ENCODE measurements around the gene DDX25.
"Not testable (repeated sequence)": the region's sequence is repeated elsewhere in the genome, so short reads cannot be mapped to it uniquely, and the experiment has no call there.

The DDX25 gene

DNA sequence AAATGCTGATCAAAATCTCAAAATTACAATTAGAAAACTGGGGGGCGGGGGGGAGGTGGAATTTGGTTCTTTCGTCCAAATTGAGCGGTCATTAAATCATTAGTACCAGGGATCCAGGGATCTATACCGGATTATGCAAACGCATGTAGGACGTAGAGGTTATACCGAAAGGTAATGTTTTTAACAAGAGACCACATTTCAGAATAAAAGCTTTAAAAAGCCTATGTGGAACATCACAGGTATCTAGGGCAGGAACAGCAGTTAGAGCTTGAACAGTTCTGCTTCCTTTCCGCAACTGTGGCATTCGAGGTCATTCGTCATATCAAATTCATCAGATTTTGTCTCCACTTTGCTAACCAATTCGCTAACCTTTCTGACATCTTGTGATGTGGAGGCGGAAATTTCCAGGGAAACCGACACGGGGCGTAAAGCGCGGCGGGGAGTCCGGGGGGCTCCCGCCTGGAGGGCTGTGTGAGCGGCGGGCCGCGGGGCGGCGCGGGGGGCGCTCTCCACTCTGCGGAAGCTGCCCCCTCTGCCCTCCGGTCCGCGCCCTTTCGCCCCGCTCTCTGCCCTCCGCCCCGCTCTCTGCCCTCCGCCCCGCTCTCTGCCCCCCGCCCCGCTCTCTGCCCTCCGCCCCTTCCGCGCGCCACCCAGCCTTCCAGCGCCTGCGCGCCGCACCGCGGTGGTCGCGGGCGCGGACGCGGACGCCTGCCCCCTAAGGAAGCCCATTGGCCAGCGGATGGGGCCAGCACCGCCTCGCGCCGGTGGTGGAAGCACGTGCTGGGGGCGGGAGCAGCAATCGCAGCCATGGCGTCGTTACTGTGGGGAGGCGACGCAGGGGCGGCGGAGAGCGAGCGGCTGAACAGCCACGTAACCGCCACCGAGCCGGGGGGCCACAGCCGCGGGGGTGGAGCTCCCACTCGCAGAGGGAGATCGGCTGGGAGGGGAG lies at the start of gene DDX25:
DDX25 (plus strand) TSS at position 798 of the 949 bp plus-strand sequence; CDS start at position 808, 10 bp downstream.
- DNase-seq (ENCODE audit: low read depth, low spot score), result peak; percentile 33

DNA sequence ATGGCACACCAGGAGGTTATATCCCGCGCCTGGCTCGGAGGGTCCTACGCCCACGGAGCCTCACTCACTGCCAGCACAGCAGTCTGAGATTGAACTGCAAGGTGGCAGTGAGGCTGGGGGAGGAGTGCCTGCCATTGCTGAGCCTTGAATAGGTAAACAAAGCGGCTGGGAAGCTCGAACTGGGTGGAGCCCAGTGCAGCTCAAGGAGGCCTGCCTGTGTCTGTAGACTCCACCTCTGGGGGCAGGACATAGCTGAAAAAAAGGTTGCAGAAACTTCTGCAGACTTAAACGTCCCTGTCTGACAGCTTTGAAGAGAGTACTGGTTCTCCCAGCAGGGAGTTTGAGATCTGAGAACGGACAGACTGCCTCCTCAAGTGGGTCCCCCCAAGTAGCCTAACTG lies 46.6 kb upstream of the DDX25 start:
- not testable (repeated sequence) for DNase-seq (ENCODE audit: low read depth, low spot score)

DNA sequence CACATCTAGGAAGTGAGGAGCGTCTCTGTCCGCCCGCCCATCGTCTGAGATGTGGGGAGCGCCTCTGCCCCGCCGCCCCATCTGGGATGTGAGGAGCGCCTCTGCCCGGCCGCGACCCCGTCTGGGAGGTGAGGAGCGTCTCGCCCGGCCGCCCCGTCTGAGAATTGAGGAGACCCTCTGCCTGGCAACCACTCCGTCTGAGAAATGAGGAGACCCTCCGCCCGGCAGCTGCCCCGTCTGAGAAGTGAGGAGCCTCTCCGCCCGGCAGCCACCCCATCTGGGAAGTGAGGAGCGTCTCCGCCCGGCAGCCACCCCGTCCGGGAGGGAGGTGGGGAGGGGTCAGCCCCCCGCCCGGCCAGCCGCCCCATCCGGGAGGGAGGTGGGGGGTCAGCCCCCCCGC lies 41.5 kb upstream of the DDX25 start:
- not testable (repeated sequence) for DNase-seq (ENCODE audit: low read depth, low spot score)

DNA sequence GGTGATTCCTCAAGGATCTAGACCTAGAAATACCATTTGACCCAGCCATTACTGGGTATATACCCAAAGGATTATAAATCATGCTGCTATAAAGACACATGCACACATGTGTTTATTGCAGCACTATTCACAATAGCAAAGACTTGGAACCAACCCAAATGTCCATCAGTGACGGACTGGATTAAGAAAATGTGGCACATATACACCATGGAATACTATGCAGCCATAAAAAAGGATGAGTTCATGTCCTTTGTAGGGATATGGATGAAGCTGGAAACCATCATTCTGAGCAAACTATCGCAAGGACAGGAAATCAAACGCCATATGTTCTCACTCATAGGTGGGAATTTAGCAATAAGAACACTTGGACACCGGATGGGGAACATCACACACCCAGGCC lies 39.0 kb upstream of the DDX25 start:
- not testable (repeated sequence) for DNase-seq (ENCODE audit: low read depth, low spot score)

DNA sequence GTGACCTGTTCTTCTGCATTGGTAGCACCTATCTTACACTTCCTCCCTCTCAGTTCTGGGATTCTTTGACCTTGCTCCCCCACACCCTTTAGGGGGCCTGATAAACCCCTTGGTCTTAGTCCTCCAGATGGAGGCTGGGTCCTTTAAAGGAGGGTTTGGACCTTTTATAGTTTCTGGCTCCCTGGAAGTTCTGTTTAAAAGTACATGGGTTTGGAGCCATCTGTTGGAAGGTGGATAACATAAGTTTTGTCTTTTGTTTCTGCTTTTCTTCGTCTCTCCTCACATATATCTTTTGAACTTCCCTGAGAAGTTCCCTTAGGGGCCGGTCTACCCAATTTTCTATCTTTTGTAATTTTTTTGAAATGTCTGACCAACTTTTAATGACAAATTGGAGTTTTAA lies 34.8 kb upstream of the DDX25 start:
- peak; percentile 5 for DNase-seq (ENCODE audit: low read depth, low spot score)

DNA sequence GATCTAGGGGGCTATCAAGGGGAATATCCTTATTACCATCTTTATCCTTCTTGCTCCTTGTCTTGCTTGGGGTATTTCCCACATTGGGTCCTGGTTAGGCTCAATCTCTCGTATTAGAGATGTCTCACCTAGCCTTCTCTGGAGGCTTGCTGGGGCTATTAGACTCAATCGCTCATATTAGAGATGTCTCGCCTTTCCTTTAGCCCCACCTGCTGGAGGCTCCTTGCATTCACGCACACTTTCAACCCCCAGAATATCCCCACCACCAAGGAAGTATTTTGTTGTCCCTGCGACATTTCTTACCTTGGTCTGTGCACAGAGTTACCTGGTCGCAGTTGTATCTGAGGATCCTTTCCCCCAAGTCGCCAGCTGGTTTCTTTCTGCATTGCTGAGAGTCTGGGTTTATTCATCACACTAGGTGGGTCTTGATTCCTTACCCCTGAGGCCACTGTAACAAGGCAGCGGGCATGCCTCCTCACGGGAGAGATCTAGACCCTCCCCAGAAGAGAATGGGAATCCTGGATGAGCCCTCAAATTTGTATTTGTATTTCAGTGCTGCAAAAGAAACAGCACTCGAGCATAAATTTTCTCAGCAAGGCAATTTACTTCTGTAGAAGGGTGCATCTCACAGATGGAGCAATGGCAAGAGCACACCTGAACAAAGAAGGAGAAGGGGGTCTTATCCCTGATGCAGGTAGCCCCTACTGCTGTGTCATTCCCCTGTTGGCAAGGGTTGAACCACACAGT lies 32.7 kb upstream of the DDX25 start:
- DNase-seq (ENCODE audit: low read depth, low spot score), result peak; percentile 48

DNA sequence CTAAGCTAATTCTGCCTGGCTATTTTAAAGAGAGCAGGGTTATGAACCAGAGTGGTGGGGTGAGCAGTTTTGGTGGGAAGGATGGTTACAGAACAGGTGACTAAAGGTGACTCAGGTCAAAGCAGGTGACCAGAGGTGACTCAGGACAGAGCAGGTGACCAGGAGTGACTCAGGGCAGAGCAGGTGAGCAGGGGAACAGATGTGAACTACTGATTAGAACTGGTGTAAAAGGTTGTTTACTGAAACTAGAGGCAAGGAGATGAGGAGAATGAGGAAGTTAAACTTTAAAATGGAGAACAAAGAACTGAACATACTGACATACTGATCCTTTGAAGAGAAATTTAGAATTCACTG lies 32.2 kb upstream of the DDX25 start:
- DNase-seq (ENCODE audit: low read depth, low spot score), result no peak

DNA sequence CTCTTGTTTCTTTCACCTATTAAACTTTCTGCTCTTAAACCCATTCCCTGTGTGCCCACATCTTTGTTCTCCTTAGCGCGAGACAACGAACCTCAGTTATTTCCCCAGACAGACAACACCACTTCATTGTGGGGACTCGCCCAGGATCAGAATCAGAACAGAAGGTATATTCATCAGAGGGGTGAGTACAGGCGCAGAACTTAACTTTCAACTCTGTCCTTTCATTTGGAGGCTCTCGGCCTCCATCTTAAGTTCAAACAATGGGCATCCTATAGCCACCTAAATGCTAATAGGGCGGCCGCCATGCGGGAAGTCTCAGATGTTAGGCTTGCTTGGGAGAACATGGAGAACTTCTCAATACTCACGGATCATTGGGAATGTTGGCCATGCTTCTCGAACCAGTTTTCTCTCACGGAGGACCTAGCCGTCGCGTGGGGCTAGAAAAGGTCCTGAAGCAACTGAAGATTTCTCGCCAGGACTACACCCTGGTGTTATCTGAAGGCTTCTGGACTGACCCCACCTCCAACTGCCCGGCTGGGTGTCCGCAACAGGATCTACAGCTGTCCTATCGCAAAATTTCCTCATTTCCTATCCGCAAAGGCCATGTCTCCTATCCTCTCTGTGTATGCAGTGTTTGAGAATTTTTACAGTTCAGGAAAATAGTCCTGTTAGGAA lies 30.3 kb upstream of the DDX25 start:
- DNase-seq (ENCODE audit: low read depth, low spot score), result no peak

DNA sequence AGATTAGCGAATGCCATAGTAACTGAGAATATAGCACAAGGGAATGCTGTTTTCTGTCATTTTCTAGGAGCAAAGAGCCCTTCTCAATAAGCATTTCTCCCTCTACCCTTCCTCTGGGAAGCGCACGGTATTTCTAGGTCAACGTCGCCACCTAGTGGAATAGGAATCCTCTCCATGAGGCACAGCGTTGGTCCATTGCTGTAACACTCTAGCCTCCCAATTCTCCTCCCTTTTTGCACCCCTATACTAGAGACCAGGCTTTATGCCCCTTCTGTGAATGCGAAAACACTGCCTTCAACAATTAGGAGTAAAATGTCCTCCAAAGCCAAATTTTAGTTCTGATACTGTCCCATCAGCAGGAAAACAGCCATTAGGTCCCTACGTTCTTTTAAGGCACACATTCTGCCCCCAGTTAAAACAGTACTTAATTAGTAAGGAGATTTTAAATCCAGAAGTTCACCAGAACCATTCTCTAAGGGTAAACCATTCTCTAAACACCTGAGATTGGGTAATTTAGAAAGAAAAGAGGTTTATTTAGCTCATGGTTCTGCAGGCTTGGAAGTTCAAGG lies 29.7 kb upstream of the DDX25 start:
- peak; percentile 84 for DNase-seq (ENCODE audit: low read depth, low spot score)

DNA sequence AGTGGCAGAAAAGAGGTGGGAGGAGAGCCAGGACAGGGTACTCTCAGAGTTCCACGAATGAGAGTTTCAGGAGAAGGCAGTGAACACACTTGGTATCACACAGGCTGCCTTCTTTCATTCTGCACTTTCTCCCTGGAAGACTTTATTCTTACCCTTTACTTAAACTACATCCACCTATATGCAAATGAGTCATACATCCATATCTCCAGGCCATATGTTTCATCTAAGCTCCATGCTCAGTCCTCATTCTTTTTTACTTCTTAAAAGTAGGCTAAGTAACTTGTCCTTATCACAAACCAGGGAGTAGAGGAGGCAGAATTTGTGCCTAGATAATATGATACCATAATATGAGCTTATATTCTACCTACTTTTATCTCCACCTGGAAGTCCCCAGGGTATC lies 23.0 kb upstream of the DDX25 start:
- no peak for DNase-seq (ENCODE audit: low read depth, low spot score)

DNA sequence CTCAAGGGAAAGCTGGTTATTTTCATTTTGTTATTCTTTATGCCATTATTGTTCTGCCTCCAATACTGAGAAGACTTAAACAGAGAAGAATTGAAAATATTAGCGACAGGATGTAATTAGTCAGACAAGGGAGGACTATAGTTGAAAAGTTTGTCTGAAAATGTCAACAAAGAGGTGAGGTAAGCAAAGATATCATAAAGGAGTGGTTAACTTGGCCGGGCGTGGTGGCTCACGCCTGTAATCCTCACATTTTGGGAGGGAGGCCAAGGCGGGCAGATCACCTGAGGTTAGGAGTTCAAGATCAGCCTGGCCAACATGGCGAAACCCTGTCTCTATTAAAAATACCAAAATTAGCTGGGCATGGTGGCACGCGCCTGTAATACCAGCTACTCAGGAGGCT lies 20.9 kb upstream of the DDX25 start:
- DNase-seq (ENCODE audit: low read depth, low spot score), result no peak

DNA sequence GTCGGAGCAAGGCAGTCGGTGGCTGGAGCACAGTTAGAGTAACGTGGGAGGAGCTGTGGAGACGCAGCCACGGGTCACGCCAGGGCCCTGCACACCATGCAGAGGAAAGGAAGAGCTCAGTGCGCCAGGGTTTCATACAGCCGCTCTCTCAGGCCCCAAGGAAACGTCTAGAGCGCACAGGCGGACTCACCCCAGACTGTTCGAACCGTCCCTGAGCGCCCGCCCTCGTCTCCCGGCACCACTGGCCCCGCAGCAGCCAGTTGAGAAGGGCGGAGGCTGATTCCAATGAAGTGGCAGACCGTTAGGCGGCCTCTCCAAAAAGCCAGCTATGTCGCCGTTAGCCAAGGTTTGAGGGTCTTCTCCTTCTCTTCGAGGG lies 17.3 kb upstream of the DDX25 start:
- peak; percentile 8 for DNase-seq (ENCODE audit: low read depth, low spot score)

DNA sequence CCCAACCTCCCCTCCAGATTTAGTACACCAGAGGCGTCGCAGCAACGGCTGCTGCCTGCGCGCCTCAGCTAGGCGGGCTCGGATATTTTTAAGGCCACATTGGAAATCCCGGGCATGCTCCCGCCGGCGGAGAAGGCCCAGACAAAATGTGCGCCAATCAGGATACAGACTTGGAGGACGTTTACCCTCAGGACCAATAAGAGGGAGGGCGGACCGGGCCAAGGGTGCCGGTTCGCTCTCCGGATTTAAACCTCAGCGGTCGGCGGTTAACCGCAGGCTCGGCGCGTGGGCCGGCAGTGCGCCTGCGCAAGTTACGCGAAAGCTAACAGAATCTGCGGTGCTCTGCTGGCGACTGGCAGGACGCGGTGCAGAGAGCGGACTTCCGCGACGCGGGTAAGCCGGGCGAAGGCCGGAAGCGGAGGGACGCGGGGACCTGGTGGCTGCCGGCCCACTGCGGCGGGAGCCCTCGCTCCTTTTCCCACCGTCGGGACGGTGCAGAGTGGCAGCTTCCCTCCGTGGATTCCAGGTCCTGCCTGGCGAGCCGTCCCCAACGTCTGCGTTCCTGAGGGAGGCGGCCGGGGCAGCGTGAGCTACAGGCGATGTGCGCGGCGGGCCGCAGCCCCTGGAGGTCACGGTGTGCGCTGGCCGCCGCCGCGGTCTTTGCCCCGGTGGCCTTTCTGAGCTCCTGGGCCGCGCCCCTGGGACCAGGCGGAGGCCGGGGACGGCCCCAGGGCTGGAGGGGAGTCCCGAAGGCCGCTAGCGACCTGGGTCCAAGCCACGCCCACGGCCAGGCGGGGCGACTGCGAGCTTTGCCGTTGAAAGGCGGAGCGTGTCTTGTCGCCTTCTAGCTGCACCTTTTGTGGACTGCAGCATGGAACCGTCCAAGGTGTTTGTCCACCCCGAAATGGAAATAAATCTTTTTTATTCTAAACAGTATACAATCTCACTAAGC lies 16.7 kb upstream of the DDX25 start, which contains the start of gene HYLS1:
HYLS1 (plus strand) TSS at position 296 of the 952 bp plus-strand sequence. CDS start 11,701 bp downstream, outside the sequence.
- peak; percentile 99 for DNase-seq (ENCODE audit: low read depth, low spot score)

DNA sequence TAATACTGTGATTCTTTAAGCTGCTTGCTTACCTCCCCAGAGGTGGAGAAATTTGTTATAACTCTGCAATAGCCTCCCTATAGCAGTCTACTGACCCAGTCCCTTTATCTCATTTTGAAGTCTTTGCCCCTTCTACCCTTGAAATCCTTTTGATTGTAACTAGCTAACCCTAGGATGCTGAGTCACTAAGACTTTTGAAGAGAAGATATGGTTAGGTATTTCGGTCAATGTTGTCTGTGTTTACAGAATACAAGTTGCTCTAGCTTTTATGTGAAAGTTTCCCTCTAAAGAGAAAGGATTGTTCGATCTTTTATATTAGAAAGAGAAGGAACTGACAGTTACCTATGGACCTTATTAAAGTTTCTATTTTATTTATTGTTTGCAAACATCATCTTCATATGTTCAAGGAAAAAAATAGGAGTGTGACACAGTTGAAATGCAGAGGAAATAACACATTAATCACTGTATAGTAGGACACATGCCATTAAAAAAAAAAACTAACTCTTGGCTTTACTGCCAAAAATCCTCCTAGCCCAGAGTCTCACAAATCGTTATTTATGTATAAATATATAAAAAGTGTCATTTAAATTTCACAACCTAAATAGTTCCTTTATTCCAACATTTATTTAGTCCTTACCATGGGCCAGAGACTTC lies 13.7 kb upstream of the DDX25 start:
- no peak for DNase-seq (ENCODE audit: low read depth, low spot score)

DNA sequence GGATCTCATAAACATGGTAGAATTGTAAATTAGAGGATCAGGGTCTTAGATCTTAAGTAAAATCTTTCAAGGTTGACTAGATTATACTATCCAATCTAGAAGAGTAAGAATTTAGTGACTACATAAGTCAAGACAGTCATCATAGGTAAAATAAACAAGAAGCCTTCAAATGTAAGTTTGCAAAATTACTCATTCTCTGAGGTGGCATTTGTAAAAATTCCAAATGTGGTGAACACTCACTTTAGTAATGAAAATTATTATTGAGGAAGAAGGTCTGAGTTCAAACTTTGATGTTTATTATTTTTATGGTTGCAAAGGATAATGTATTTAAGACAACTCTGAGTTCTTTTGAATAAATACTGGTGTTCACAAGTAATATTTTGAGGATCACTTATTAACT lies 12.2 kb upstream of the DDX25 start:
- peak; percentile 12 for DNase-seq (ENCODE audit: low read depth, low spot score)

DNA sequence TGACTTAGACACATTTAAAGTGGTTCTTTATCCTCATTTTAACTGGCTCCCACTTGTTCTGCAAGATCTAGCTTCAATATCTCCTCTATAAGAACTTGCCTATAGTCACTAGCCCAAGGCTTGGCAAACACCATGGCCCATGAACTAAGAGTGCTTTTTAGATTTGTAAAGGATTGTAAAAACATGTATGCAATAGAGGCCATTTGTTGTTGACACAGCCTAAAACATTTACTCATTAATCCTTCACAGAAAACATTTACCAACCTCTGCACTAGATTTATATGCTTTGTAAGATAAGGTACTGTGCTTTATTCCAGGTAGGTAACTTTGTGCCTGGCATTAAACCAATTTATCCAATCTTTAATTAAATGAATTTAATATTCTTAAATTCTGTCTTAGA lies 11.3 kb upstream of the DDX25 start:
- no peak for DNase-seq (ENCODE audit: low read depth, low spot score)

DNA sequence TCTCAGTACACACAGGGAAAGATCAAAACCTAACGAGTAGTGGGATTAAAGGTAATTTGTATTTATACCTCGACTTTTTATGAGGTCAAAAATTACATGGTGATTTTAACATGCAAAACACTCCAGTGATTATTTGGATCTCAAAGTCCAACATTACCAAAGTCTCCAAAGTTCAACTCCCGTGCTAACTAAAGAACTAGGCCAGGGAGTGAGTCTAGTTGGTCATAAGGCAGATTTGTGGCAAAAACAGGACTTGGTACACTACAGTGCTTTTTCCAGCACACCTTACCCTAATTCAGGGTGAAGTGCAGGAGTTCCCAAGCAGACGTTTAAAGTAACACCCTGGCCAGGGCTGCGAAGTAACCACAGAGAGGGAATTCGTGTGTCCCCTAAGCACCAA lies 2.4 kb upstream of the DDX25 start:
- DNase-seq (ENCODE audit: low read depth, low spot score), result no peak

DNA sequence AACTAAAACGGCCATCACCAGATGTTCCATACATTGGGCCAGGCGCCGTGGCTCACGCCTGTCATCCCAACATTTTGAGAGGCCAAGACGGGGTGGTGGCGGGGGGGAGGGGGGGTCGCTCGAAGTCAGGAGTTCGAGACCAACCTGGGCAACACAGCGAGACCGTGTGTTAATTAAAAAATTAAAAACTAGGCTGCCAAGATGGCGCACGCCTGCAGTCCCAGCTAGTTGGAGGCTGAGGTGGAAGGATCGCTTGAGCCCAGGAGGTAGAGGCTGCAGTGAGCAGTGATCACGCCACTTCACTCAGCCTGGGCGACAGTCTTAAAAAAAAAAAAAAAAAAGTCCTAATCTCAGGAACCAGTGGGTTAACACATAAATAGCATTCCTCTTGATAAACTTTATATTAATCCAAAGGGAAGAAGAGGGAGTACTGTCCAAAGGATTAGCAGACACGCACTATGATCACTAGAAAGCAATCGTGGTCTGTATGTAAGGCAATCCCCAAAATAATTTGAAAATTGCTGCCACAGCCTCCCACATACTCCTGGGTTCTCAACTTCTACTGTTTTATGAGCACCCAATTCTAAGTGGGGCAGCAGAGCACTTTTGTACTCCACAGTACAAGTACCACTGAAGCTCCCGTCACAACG lies 1.9 kb upstream of the DDX25 start:
- DNase-seq (ENCODE audit: low read depth, low spot score), result no peak

DNA sequence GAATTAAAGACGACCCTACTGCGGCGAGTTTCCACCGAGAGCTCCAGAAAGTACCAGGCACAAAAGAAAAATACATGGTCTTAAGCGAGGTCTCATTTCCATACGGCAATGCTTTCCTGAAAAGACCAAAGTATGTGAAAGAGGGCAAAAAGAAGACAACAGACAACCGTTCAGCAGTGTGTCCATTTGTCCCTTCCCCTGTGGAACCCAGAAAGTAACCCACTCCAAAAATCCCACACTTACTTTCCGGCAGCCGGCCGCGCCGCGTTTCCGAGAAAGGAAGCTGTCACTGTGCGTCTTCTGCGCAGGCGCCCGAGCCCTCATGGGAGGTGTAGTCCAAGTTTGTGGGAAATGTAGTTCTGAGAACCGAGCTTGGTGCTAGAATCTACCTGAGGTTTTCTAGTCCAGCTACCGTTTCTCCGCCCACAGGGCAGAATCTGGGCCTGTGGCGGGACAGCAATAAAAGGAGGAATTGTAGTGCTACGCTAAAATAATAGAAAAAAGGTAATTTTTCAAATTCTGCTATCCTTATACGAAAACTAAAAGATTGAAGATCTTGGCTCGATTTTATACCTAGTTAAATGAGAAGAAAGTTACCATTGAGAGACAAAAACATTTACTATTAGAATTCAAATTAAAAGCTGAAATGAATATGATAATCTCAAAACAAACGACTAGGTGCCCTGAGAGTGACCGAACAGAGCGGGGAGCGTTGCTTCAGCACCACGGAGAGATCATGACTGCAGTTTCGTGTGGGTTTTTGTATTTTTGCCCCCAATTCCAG lies 1.2 kb upstream of the DDX25 start, which contains the start of gene PUS3:
PUS3 (minus strand) TSS at position 280 of the 784 bp plus-strand sequence. CDS start 6,922 bp downstream, outside the sequence.
- DNase-seq (ENCODE audit: low read depth, low spot score), result peak; percentile 93
